GM12878 (cell line): Measurements from ENCODE around the gene RASGRP2. TPM values are rescaled to one million over a fixed set of nuclear protein-coding genes. Genes with fewer than 3 reads are reported as not detected.
A peak's percentile ranks its signal among the peaks of the same experiment; 100 is the strongest.

Experiments
- ASH2L ChIP-seq: fragments of 300-600, 200-600 bp; sonication (generic); IDR thresholded peaks from 2 replicates; pipeline ENCODE4 v1.6.1; 2017; ENCODE audit warnings: low read depth, mild to moderate bottlenecking, borderline replicate concordance
- BCL11A ChIP-seq: IDR thresholded peaks from 2 replicates; pipeline ENCODE4 v1.6.1; 2011; ENCODE audit warnings: low read depth, low read length
- BMI1 ChIP-seq: fragments of 450-650 bp; IDR thresholded peaks from 2 replicates; pipeline ENCODE4 v1.6.1; 2016; ENCODE audit warnings: mild to moderate bottlenecking, moderate library complexity, borderline replicate concordance
- E2F8 ChIP-seq: fragments of 450-650 bp; IDR thresholded peaks from 2 replicates; pipeline ENCODE4 v1.6.1; 2018; ENCODE audit warnings: mild to moderate bottlenecking, low read depth, moderate library complexity; ENCODE audit not compliant: partially characterized antibody
- GATAD2B ChIP-seq: fragments of 450-650 bp; conservative IDR thresholded peaks from 2 replicates; pipeline ENCODE4 v1.6.1; 2017; ENCODE audit warnings: low read depth, mild to moderate bottlenecking, moderate library complexity
- MEF2B ChIP-seq: fragments of 450-650 bp; IDR thresholded peaks from 2 replicates; pipeline ENCODE4 v1.6.1; 2018; ENCODE audit warnings: mild to moderate bottlenecking, moderate library complexity; ENCODE audit not compliant: partially characterized antibody, poor library complexity, severe bottlenecking
- NBN ChIP-seq: fragments of 450-650 bp; IDR thresholded peaks from 2 replicates; pipeline ENCODE4 v1.6.1; 2016
- NKRF ChIP-seq: fragments of 450-650 bp; conservative IDR thresholded peaks from 2 replicates; pipeline ENCODE4 v1.6.1; 2017; ENCODE audit warnings: mild to moderate bottlenecking, moderate library complexity
- NR2C2 ChIP-seq: IDR thresholded peaks from 2 replicates; pipeline ENCODE4 v1.6.1; 2011; ENCODE audit warnings: borderline replicate concordance, low read depth; ENCODE audit not compliant: control insufficient read depth, insufficient read length
- POU2F2 ChIP-seq: IDR thresholded peaks from 3 replicates; pipeline ENCODE4 v1.6.1; 2011; ENCODE audit warnings: low read depth, mild to moderate bottlenecking, low read length, borderline replicate concordance
- RBBP5 ChIP-seq: fragments of 200-600 bp; sonication (generic); conservative IDR thresholded peaks from 2 replicates; pipeline ENCODE4 v1.6.1; 2016
- RFX5 ChIP-seq: IDR thresholded peaks from 2 replicates; pipeline ENCODE4 v1.6.1; 2011; ENCODE audit warnings: low read depth, low read length, improper control_type of control experiment
- RUNX3 ChIP-seq: IDR thresholded peaks from 2 replicates; pipeline ENCODE4 v1.6.1; 2012; ENCODE audit warnings: low read length, inconsistent platforms
- SIX5 ChIP-seq: IDR thresholded peaks from 2 replicates; pipeline ENCODE4 v1.6.1; 2011; ENCODE audit warnings: mild to moderate bottlenecking, low read depth, low read length, moderate library complexity; ENCODE audit not compliant: severe bottlenecking
- SMAD5 ChIP-seq: IDR thresholded peaks from 2 replicates; pipeline ENCODE4 v1.6.1; 2016; ENCODE audit warnings: antibody characterized with exemption, low read depth
- SMC3 ChIP-seq: IDR thresholded peaks from 2 replicates; pipeline ENCODE4 v1.6.1; 2011; ENCODE audit warnings: low read length, improper control_type of control experiment, borderline replicate concordance
- SPI1 ChIP-seq: IDR thresholded peaks from 2 replicates; pipeline ENCODE4 v1.6.1; 2011; ENCODE audit warnings: low read depth, mild to moderate bottlenecking, low read length, moderate library complexity, borderline replicate concordance; ENCODE audit not compliant: insufficient read depth
- SRF ChIP-seq, 2 experiments: IDR thresholded peaks; 2 replicates each; pipeline ENCODE4 v1.6.1; 2011; ENCODE audit warnings: low read depth in 2 of 2, low read length in 2 of 2, mild to moderate bottlenecking in 1 of 2, moderate library complexity in 1 of 2
- STAT3 ChIP-seq: IDR thresholded peaks from 2 replicates; pipeline ENCODE4 v1.6.1; 2011; ENCODE audit warnings: low read depth, low read length, improper control_type of control experiment
- SUZ12 ChIP-seq: fragments of 200-600 bp; sonication (generic); IDR thresholded peaks from one replicate; pipeline ENCODE4 v1.6.1; 2018; ENCODE audit warnings: antibody characterized with exemption, mild to moderate bottlenecking; ENCODE audit not compliant: unreplicated experiment
- TARDBP ChIP-seq: IDR thresholded peaks from 2 replicates; pipeline ENCODE4 v1.6.1; 2016; ENCODE audit warnings: borderline replicate concordance
- ZBED1 ChIP-seq: IDR thresholded peaks from 2 replicates; pipeline ENCODE4 v1.6.1; 2016; ENCODE audit warnings: borderline replicate concordance
- ZNF384 ChIP-seq: IDR thresholded peaks from 2 replicates; pipeline ENCODE4 v1.6.1; 2012; ENCODE audit warnings: low read depth, mild to moderate bottlenecking, low read length, improper control_type of control experiment, borderline replicate concordance
- ZNF592 ChIP-seq: fragments of 450-650 bp; IDR thresholded peaks from 2 replicates; pipeline ENCODE4 v1.6.1; 2017; ENCODE audit warnings: mild to moderate bottlenecking, moderate library complexity
- ZSCAN29 ChIP-seq: fragments of 450-650 bp; IDR thresholded peaks from 2 replicates; pipeline ENCODE4 v1.6.1; 2017; ENCODE audit warnings: mild to moderate bottlenecking, moderate library complexity
- polyA plus RNA-seq, 11 experiments: library from polyadenylated mRNA; depleted of rRNA in 4 of 11; unstranded in 6 of 11; stranded (reverse) in 5 of 11; fragments of >200 nt; fragmentation: Nextera tagmentation in 4 of 11; fragmentation: Illumina TruSeq in 1 of 11; extraction: Ambion mirVana in 4 of 11; extraction: Trizol in 1 of 11; gene quantifications; 1 replicate in 1 of 11; 2 replicates in 10 of 11; pipeline versions ENCODE4 v1.2.1 to v1.2.3, GENCODE V29; 2011 to 2016; ENCODE audit warnings: inconsistent platforms in 2 of 11, missing spikeins in 2 of 11, low read depth in 1 of 11
- total RNA-seq, 4 experiments: library from RNA; depleted of rRNA in 3 of 4; stranded (reverse); fragments of >200 nt in 3 of 4; fragmentation: Illumina TruSeq in 1 of 4; extraction: Trizol in 1 of 4; gene quantifications; 2 replicates each; pipeline versions ENCODE4 v1.2.1 to v1.2.3, GENCODE V29; 2013 to 2021

The RASGRP2 gene
- total and polyA plus RNA-seq, 10 of the 15 experiments (the other 5 are each of a cell fraction or from before 2014, with no cell fraction given) = 0.26 to 9.0 (median 5.4) TPM

- TF ChIP-seq NKRF (0 out of 2 replicates have a peak, but pooled peaks have one; percentile 21), GATAD2B (peak; percentile 82; the same call in 1 of the 2 replicates), ASH2L (no peak), SUZ12 (no peak), BCL11A (no peak), SMC3 (no peak), ZBED1 (no peak), SMAD5 (no peak), ZSCAN29 (no peak), STAT3 (no peak), RFX5 (no peak), ZNF384 (no peak), RUNX3 (0 out of 2 replicates have a peak, but pooled peaks have one; percentile 26), MEF2B (peak; percentile 91), RBBP5 (no peak), SPI1 (peak; percentile 53; the same call in 1 of the 2 replicates), NR2C2 (no peak), TARDBP (no peak), NBN (peak; percentile 68; the same call in 1 of the 2 replicates), POU2F2 (no peak), SIX5 (no peak), ZNF592 (no peak), E2F8 (no peak), SRF (IDR thresholded peaks at IDR 0.05; ENCODE audit: low read depth in 2 of 2, low read length in 2 of 2) (no peak), BMI1 (no peak)
These were observed 1.2 kb upstream of the RASGRP2 start (continued) for GRCh38 chr11:64745189-64745520.
